Measurements from ENCODE around the gene ATF6. TPM values are rescaled to one million over a fixed set of nuclear protein-coding genes. Genes with fewer than 3 reads are reported as not detected.

The ATF6 gene
- total and polyA plus RNA-seq, 2 of the 8 experiments (the other 6 are each of a cell fraction or from before 2014, with no cell fraction given), result 4.6 to 10.0 TPM

GRCh38 chr1:161999301-162000052 is 233.4 kb downstream of the ATF6 start:
- H4K5ac ChIP-seq (ENCODE audit: insufficient read length, low read depth, low read length), result no peak overlapping the region
- FAIRE-seq, result no peak
- no peak overlapping the region for H2BK5ac ChIP-seq (ENCODE audit: low read depth, low read length)
- no peak overlapping the region for H3K4ac ChIP-seq (replicated peaks; ENCODE audit: insufficient read length, low read depth, low read length)
- H3K4me1 ChIP-seq (replicated peaks in 1 of 4; ENCODE audit: control insufficient read depth in 3 of 4, insufficient read depth in 4 of 4, low read length in 3 of 4), result no peaks in the 10 kb centered on the region
- POLR2A ChIA-PET (ENCODE audit: partially characterized antibody), result interaction anchor here (0.6 kb wide), 1 partner anchor 497 kb away, joined by 3 read pairs; no protein-coding TSS in a partner anchor
- H4K20me1 ChIP-seq (replicated peaks in 1 of 2; ENCODE audit: control insufficient read depth in 1 of 2, insufficient read depth in 2 of 2, low read length in 2 of 2), result no peaks in the 10 kb centered on the region
- no peak overlapping the region for H4K8ac ChIP-seq (ENCODE audit: extremely low read depth, insufficient read depth, low read length)
- H3K79me1 ChIP-seq (ENCODE audit: low read depth, low read length), result no peaks in the 10 kb centered on the region
- no peak overlapping the region for H3K14ac ChIP-seq (ENCODE audit: insufficient read length)
- no peak overlapping the region for H2AFZ ChIP-seq (ENCODE audit: low read length)
- no peak overlapping the region; the same call in 1 of the 2 replicates for H3K18ac ChIP-seq (ENCODE audit: extremely low read depth, low read length)
- H3K4me2 ChIP-seq (ENCODE audit: insufficient read depth in 1 of 2, low read depth in 2 of 2, low read length in 2 of 2), result no peak overlapping the region
- 88% methylated on average over 8 of the region's 8 CpGs; no CpG with 5 or more reads in 1 of the 2 experiments for WGBS, 2 experiments (ENCODE audit: extremely low coverage in 1 of 2, insufficient coverage in 1 of 2, insufficient read length in 1 of 2, insufficient replicate concordance in 2 of 2, low coverage in 1 of 2, low lambda C conversion rate in 2 of 2, missing lambda C conversion rate in 1 of 2)
- TF ChIP-seq KDM5A (IDR thresholded peaks at IDR 0.05; ENCODE audit: low read length), result no peak
- TF ChIP-seq SUZ12 (IDR thresholded peaks at IDR 0.05; ENCODE audit: low read length), result no peak
- no peak for TF ChIP-seq SP2 (IDR thresholded peaks at IDR 0.05; ENCODE audit: low read length)
- no peak for TF ChIP-seq CHD1 (IDR thresholded peaks at IDR 0.05; ENCODE audit: low read depth, low read length)
- TF ChIP-seq CREB1 (IDR thresholded peaks at IDR 0.05), result no peak
- no peak for TF ChIP-seq GTF2F1 (IDR thresholded peaks at IDR 0.05; ENCODE audit: borderline replicate concordance, low read depth, low read length)
- no peak for TF ChIP-seq RNF2 (IDR thresholded peaks at IDR 0.05; ENCODE audit: borderline replicate concordance, low read depth, low read length, missing control alignments, poor library complexity, severe bottlenecking)
- TF ChIP-seq SIRT6 (IDR thresholded peaks at IDR 0.05; ENCODE audit: low read length), result no peak
- TF ChIP-seq RAD21 (IDR thresholded peaks at IDR 0.05 in 1 of 2, conservative IDR thresholded peaks at IDR 0.05 in 1 of 2; ENCODE audit: low read depth in 2 of 2, low read length in 2 of 2), result no peak
- H3K9ac ChIP-seq (replicated peaks in 1 of 4; ENCODE audit: extremely low read depth in 1 of 4, low read depth in 3 of 4, low read length in 3 of 4), result no peak overlapping the region
- no peak overlapping the region for H3K4me3 ChIP-seq (ENCODE audit: extremely low read depth in 1 of 4, insufficient read depth in 2 of 4, low read depth in 3 of 4, low read length in 4 of 4)
- CTCF ChIA-PET (ENCODE audit: partially characterized antibody), result interaction anchor here (1.0 kb wide), 1 partner anchor 38 kb away, joined by 5 read pairs; no protein-coding TSS in a partner anchor
- no peak for DNase-seq (ENCODE audit: low read depth in 1 of 2, low spot score in 2 of 2)
- no peak overlapping the region for H2BK12ac ChIP-seq (ENCODE audit: low read depth, low read length)
- H2BK120ac ChIP-seq (replicated peaks; ENCODE audit: low read depth, low read length), result no peak overlapping the region
- H3K56ac ChIP-seq (replicated peaks; ENCODE audit: insufficient read length, low read depth, low read length), result no peak overlapping the region
- no peaks in the 10 kb centered on the region for H3K23me2 ChIP-seq (ENCODE audit: low read depth, low read length)
- no peaks in the 10 kb centered on the region for H3K9me3 ChIP-seq (ENCODE audit: insufficient read depth in 2 of 2, low read depth in 1 of 2, low read length in 1 of 2)
- H2BK20ac ChIP-seq (ENCODE audit: low read length), result no peak overlapping the region
- no peak overlapping the region for H4K91ac ChIP-seq (replicated peaks; ENCODE audit: insufficient read length, low read length)
- H3K27ac ChIP-seq (ENCODE audit: low read depth, low read length), result no peak overlapping the region
- H3K23ac ChIP-seq (ENCODE audit: insufficient read length), result no peak overlapping the region
- H2BK15ac ChIP-seq (ENCODE audit: low read length), result no peak overlapping the region
- H3K79me2 ChIP-seq (ENCODE audit: control insufficient read depth in 1 of 2, insufficient read depth in 2 of 2, low read length in 2 of 2), result no peaks in the 10 kb centered on the region
- H2AK5ac ChIP-seq (ENCODE audit: low read depth, low read length), result no peak overlapping the region
- H3K27me3 ChIP-seq (replicated peaks in 1 of 4; ENCODE audit: control insufficient read depth in 3 of 4, extremely low read depth in 1 of 4, insufficient read depth in 3 of 4, low read length in 3 of 4), result no peaks in the 10 kb centered on the region
- H3K36me3 ChIP-seq (ENCODE audit: control insufficient read depth in 2 of 4, insufficient read depth in 4 of 4, low read length in 3 of 4), result no peaks in the 10 kb centered on the region; a peak in 2 of 8 replicates

Measured in H1 (cell line).